Adrenal gland (tissue), 5 donors: ENCODE data around the gene TRRAP.
A peak's percentile ranks its signal among the peaks of the same experiment; 100 is the strongest.

ENCODE experiments used
- POLR2A ChIP-seq, 2 donors: fragments of 450-650 bp; IDR thresholded peaks; one replicate each; pipeline ENCODE4 v1.6.1; 2017; ENCODE audit warnings: antibody characterized with exemption in 2 of 2, mild to moderate bottlenecking in 2 of 2, moderate library complexity in 1 of 2
- TF ChIP-seq, protein P1 (sequence below), 6 experiments: fragments of 450-650 bp in 4 of 6; fragments of 200-600 bp in 2 of 6; sonication (generic) in 1 of 6; IDR thresholded peaks; 1 replicate in 5 of 6; 2 replicates in 1 of 6; pipeline versions ENCODE4 v1.5.1 to v1.8.0; 2016 to 2021; ENCODE audit warnings: antibody characterized with exemption in 6 of 6, mild to moderate bottlenecking in 2 of 6, moderate library complexity in 1 of 6
- donor health status: DM: no; HTN: no; CAD: no.

DNA sequence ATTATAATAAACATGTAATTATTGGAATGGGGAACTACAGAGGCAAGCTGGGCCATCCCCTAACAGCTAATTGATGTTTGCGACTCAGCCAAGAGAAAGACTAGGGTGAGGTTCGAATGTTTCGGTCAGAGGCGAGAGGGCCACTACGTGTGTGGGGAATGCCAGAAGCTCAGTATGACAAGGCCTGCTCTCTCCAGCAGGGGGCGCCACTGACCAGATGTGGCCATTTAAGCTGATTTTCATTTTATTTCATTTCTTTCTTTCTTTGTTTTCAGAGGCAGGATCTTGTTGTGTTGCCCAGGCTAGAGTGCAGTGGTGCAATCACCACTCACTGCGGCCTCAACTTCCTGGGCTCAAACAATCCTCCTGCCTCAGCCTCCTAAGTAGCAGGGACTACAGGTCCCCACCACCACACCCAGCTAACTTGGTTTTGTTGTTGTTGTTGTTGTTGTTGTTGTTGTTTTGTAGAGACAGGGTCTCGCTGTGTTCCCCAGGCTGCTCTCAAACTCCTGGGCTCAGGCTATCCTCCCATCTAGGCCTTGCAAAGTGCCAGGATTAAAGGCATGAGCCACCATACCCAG, 46.6 kb upstream of the TRRAP start:
- TF ChIP-seq, protein P1, sequence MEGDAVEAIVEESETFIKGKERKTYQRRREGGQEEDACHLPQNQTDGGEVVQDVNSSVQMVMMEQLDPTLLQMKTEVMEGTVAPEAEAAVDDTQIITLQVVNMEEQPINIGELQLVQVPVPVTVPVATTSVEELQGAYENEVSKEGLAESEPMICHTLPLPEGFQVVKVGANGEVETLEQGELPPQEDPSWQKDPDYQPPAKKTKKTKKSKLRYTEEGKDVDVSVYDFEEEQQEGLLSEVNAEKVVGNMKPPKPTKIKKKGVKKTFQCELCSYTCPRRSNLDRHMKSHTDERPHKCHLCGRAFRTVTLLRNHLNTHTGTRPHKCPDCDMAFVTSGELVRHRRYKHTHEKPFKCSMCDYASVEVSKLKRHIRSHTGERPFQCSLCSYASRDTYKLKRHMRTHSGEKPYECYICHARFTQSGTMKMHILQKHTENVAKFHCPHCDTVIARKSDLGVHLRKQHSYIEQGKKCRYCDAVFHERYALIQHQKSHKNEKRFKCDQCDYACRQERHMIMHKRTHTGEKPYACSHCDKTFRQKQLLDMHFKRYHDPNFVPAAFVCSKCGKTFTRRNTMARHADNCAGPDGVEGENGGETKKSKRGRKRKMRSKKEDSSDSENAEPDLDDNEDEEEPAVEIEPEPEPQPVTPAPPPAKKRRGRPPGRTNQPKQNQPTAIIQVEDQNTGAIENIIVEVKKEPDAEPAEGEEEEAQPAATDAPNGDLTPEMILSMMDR (IDR thresholded peaks at IDR 0.05), result peak; percentile 43 to 64 (median 53)
- no peak for TF ChIP-seq POLR2A (IDR thresholded peaks at IDR 0.05)
